Measurements from ENCODE around the gene CD247. TPM values are rescaled to one million over a fixed set of nuclear protein-coding genes. Genes with fewer than 3 reads are reported as not detected.

CD247 gene
- total and polyA plus RNA-seq, 9 of the 15 experiments (the other 6 are each of a cell fraction or from before 2014, with no cell fraction given) = 0.08 to 0.42 (median 0.28) TPM; not detected in 5

- no peak for TF ChIP-seq BCLAF1 (IDR thresholded peaks at IDR 0.05; ENCODE audit: borderline replicate concordance in 1 of 2, control insufficient read depth in 1 of 2, low read depth in 2 of 2, low read length in 1 of 2)
- TF ChIP-seq POLR2A (conservative IDR thresholded peaks at IDR 0.05) = peak; percentile 82
- TF ChIP-seq, protein P1, sequence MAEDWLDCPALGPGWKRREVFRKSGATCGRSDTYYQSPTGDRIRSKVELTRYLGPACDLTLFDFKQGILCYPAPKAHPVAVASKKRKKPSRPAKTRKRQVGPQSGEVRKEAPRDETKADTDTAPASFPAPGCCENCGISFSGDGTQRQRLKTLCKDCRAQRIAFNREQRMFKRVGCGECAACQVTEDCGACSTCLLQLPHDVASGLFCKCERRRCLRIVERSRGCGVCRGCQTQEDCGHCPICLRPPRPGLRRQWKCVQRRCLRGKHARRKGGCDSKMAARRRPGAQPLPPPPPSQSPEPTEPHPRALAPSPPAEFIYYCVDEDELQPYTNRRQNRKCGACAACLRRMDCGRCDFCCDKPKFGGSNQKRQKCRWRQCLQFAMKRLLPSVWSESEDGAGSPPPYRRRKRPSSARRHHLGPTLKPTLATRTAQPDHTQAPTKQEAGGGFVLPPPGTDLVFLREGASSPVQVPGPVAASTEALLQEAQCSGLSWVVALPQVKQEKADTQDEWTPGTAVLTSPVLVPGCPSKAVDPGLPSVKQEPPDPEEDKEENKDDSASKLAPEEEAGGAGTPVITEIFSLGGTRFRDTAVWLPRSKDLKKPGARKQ (CRISPR knock-in tag; IDR thresholded peaks at IDR 0.05) = no peak
- peak; percentile 89 for TF ChIP-seq SMAD4 (CRISPR knock-in tag; conservative IDR thresholded peaks at IDR 0.05)
- no peak for TF ChIP-seq REST (IDR thresholded peaks at IDR 0.05; ENCODE audit: borderline replicate concordance)
- peak; percentile 76; the same call in 1 of the 2 replicates for TF ChIP-seq REST (CRISPR knock-in tag; IDR thresholded peaks at IDR 0.05; ENCODE audit: low read depth)
- TF ChIP-seq PKNOX1 (IDR thresholded peaks at IDR 0.05) = peak; percentile 91
- TF ChIP-seq FOXP1 (CRISPR knock-in tag; IDR thresholded peaks at IDR 0.05) = no peak
- TF ChIP-seq, protein P2, sequence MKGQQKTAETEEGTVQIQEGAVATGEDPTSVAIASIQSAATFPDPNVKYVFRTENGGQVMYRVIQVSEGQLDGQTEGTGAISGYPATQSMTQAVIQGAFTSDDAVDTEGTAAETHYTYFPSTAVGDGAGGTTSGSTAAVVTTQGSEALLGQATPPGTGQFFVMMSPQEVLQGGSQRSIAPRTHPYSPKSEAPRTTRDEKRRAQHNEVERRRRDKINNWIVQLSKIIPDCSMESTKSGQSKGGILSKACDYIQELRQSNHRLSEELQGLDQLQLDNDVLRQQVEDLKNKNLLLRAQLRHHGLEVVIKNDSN (CRISPR knock-in tag; IDR thresholded peaks at IDR 0.05) = no peak
- TF ChIP-seq POLR2B (IDR thresholded peaks at IDR 0.05; ENCODE audit: low read depth, partially characterized antibody) = peak; percentile 61
Measured at GRCh38 chr1:167553136-167554027, 35.1 kb upstream of the CD247 start, which contains the start of gene CREG1 (continued).
